A549 treated with AZD9567 at 1 μM for 4 hours (cell line): Measurements from ENCODE around the gene CCT8. TPM values are rescaled to one million over a fixed set of nuclear protein-coding genes. Genes with fewer than 3 reads are reported as not detected.

Experiments
- total RNA-seq: library from RNA; stranded (reverse); fragments of 200-300 nt; extraction: Qiagen RNA extraction; gene quantifications from 5 replicates; pipeline ENCODE4 v1.2.3, GENCODE V29; 2022; ENCODE audit not compliant: insufficient read depth

The CCT8 gene
- 170 to 234 TPM (median 179 TPM) in 5 replicates for total RNA-seq

GRCh38 chr21:29073222-29074006, at the start of gene CCT8:
CCT8 (minus strand) TSS chr21:29073648; CDS start chr21:29073590, 58 bp downstream.

GRCh38 chr21:29024474-29025327, 48.7 kb downstream of the CCT8 start, which contains the start of gene USP16:
USP16 (plus strand) TSS chr21:29024668; CDS start chr21:29027914, 3,246 bp downstream.

Other genes starting within 250 kb of the CCT8 start
- 5.1 to 6.8 TPM (median 6.1 TPM) in 5 replicates for gene LTN1, start 80.8 kb downstream of the CCT8 start, total RNA-seq
- 10.6 to 16.6 TPM (median 11.4 TPM) in 5 replicates for gene RWDD2B, start 54.3 kb downstream of the CCT8 start, total RNA-seq
- 21.0 to 32.2 TPM (median 23.0 TPM) in 5 replicates for gene USP16, start 49.0 kb downstream of the CCT8 start, total RNA-seq
- 1.3 to 3.2 TPM (median 1.7 TPM) in 5 replicates for gene MAP3K7CL, start 57.0 kb upstream of the CCT8 start, total RNA-seq
- 4.1 to 6.0 TPM (median 5.9 TPM) in 5 replicates for gene BACH1, start 225.3 kb upstream of the CCT8 start, total RNA-seq